GM20431 (cell line): ENCODE results near the gene SLC26A8.

Source experiments
- in situ Hi-C: fragments of 300-500 bp; cut with MseI, MboI; formaldehyde crosslinking; loops from one replicate; pipeline ENCODE4 v1.15.0; 2020; ENCODE audit warnings: low sequenced_read_pairs; ENCODE audit not compliant: unreplicated experiment

The SLC26A8 gene

DNA sequence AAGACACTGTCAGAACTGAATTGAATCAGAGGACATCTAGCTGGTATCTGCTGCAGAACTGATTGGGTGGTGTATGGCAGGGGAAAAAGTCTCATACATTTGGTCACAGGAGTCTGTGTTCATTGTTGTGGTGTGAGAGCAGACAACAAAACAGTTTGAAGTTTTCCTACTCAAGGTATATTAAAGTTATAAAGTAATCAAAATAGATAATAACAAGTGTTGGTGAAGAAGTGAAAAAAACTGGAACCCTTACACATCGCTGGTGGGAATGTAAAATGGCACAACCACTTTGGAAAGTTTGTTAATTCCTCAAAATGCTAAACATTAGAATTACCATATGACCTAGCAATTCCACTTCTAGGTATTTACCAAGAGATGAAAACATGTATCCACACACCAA, 128.2 kb downstream of the SLC26A8 start:
- in situ Hi-C loops, result no loop called here

DNA sequence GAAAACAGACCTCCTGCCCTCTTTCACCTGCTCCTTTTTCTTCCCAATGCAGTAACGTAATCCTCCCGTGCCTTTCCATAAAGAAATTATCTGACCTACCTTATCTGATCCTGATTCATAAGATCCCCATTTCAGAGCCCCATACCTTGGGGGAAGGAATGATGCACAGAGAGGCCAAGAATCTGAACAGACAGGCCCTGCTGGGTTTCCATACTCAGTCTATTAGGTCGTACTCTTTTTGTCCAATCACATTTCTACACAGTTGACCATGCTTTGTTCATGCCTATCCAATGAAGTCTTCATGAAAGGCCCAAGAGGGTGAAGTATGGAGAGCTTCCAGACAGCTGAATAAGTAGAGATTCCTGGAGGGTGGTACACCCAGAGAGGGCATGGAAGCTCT, 128.9 kb downstream of the SLC26A8 start:
- in situ Hi-C loops, result no loop called here

- in situ Hi-C loops, result no loop called here
Measured at GRCh38 chr6:35894776-35895175, 129.7 kb downstream of the SLC26A8 start.
